ENCODE measurements around the gene ZNF789. TPM values are rescaled to one million over a fixed set of nuclear protein-coding genes. Genes with fewer than 3 reads are reported as not detected.

ZNF789 gene
- total and polyA plus RNA-seq, 2 of the 13 experiments (the other 11 are each of a cell fraction or from before 2014, with no cell fraction given), result 19.8 to 25.1 TPM

DNA sequence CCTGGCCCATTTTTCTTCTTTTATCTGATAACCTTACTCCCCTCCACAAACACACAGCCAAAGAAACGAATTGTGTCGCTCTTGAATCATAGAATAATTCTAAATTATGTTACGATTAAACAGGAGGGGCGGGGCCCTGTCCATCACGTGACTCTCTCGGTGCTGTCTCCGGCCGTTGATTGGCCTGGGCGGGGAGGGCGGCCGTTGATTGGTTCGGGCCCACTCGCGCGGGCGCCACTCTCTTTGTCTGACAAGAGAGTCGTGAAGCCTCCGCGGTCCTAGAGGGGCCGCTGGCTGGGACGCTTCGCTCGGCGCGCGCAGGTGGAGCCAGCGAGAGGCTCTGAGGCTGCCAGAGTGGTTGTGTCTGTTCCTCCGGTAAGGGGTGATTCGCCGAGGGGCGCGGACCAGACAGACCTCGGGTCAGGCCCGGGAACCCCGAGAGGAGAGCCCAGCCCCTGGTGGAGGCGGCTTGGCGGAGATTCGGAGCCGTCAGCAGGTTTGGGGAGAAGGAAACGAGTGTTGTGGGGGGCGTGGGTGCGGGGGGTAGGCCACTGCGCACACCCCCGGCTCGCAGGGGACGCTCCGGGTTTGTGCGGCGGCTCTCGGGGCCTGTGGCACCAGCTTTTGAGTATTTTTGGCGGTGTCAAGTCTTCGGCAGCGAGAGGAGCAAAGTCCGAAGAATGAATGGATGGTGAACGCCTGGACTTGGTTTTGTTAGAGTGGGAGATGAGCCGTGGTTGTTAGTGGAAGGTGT lies at the start of gene ZNF789 (continued):
- no peak for TF ChIP-seq ZFP36L2 (CRISPR knock-in tag; IDR thresholded peaks at IDR 0.05)
- TF ChIP-seq ZFP41 (CRISPR knock-in tag; IDR thresholded peaks at IDR 0.05; ENCODE audit: borderline replicate concordance), result 0 out of 2 replicates have a peak, but pooled peaks have one; percentile 72
- TF ChIP-seq JUND (CRISPR knock-in tag; IDR thresholded peaks at IDR 0.05), result no peak
- TF ChIP-seq PHB2 (IDR thresholded peaks at IDR 0.05; ENCODE audit: partially characterized antibody), result no peak
- peak; percentile 73; the same call in 1 of the 2 replicates for TF ChIP-seq ZNF350 (CRISPR knock-in tag; IDR thresholded peaks at IDR 0.05; ENCODE audit: borderline replicate concordance, low read depth)
- TF ChIP-seq, protein P1, sequence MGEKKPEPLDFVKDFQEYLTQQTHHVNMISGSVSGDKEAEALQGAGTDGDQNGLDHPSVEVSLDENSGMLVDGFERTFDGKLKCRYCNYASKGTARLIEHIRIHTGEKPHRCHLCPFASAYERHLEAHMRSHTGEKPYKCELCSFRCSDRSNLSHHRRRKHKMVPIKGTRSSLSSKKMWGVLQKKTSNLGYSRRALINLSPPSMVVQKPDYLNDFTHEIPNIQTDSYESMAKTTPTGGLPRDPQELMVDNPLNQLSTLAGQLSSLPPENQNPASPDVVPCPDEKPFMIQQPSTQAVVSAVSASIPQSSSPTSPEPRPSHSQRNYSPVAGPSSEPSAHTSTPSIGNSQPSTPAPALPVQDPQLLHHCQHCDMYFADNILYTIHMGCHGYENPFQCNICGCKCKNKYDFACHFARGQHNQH (CRISPR knock-in tag; IDR thresholded peaks at IDR 0.05), result no peak
- peak; percentile 71; the same call in 1 of the 2 replicates for TF ChIP-seq ZNF207 (IDR thresholded peaks at IDR 0.05; ENCODE audit: borderline replicate concordance)
- TF ChIP-seq, protein P2, sequence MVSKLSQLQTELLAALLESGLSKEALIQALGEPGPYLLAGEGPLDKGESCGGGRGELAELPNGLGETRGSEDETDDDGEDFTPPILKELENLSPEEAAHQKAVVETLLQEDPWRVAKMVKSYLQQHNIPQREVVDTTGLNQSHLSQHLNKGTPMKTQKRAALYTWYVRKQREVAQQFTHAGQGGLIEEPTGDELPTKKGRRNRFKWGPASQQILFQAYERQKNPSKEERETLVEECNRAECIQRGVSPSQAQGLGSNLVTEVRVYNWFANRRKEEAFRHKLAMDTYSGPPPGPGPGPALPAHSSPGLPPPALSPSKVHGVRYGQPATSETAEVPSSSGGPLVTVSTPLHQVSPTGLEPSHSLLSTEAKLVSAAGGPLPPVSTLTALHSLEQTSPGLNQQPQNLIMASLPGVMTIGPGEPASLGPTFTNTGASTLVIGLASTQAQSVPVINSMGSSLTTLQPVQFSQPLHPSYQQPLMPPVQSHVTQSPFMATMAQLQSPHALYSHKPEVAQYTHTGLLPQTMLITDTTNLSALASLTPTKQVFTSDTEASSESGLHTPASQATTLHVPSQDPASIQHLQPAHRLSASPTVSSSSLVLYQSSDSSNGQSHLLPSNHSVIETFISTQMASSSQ (IDR thresholded peaks at IDR 0.05; ENCODE audit: low read depth), result no peak
- TF ChIP-seq, protein P2 (CRISPR knock-in tag; IDR thresholded peaks at IDR 0.05; ENCODE audit: borderline replicate concordance), result peak; percentile 65; the same call in 1 of the 2 replicates
- TF ChIP-seq ZNF180 (CRISPR knock-in tag; IDR thresholded peaks at IDR 0.05; ENCODE audit: borderline replicate concordance, low read depth), result no peak
- TF ChIP-seq, protein P3, sequence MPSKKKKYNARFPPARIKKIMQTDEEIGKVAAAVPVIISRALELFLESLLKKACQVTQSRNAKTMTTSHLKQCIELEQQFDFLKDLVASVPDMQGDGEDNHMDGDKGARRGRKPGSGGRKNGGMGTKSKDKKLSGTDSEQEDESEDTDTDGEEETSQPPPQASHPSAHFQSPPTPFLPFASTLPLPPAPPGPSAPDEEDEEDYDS (CRISPR knock-in tag; IDR thresholded peaks at IDR 0.05), result peak; percentile 72
- TF ChIP-seq MEIS1 (CRISPR knock-in tag; IDR thresholded peaks at IDR 0.05; ENCODE audit: borderline replicate concordance), result peak; percentile 64; the same call in 1 of the 2 replicates
- TF ChIP-seq, protein P4, sequence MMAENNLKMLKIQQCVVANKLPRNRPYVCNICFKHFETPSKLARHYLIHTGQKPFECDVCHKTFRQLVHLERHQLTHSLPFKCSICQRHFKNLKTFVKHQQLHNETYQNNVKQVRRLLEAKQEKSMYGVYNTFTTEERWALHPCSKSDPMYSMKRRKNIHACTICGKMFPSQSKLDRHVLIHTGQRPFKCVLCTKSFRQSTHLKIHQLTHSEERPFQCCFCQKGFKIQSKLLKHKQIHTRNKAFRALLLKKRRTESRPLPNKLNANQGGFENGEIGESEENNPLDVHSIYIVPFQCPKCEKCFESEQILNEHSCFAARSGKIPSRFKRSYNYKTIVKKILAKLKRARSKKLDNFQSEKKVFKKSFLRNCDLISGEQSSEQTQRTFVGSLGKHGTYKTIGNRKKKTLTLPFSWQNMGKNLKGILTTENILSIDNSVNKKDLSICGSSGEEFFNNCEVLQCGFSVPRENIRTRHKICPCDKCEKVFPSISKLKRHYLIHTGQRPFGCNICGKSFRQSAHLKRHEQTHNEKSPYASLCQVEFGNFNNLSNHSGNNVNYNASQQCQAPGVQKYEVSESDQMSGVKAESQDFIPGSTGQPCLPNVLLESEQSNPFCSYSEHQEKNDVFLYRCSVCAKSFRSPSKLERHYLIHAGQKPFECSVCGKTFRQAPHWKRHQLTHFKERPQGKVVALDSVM (CRISPR knock-in tag; IDR thresholded peaks at IDR 0.05), result no peak
- TF ChIP-seq, protein P5, sequence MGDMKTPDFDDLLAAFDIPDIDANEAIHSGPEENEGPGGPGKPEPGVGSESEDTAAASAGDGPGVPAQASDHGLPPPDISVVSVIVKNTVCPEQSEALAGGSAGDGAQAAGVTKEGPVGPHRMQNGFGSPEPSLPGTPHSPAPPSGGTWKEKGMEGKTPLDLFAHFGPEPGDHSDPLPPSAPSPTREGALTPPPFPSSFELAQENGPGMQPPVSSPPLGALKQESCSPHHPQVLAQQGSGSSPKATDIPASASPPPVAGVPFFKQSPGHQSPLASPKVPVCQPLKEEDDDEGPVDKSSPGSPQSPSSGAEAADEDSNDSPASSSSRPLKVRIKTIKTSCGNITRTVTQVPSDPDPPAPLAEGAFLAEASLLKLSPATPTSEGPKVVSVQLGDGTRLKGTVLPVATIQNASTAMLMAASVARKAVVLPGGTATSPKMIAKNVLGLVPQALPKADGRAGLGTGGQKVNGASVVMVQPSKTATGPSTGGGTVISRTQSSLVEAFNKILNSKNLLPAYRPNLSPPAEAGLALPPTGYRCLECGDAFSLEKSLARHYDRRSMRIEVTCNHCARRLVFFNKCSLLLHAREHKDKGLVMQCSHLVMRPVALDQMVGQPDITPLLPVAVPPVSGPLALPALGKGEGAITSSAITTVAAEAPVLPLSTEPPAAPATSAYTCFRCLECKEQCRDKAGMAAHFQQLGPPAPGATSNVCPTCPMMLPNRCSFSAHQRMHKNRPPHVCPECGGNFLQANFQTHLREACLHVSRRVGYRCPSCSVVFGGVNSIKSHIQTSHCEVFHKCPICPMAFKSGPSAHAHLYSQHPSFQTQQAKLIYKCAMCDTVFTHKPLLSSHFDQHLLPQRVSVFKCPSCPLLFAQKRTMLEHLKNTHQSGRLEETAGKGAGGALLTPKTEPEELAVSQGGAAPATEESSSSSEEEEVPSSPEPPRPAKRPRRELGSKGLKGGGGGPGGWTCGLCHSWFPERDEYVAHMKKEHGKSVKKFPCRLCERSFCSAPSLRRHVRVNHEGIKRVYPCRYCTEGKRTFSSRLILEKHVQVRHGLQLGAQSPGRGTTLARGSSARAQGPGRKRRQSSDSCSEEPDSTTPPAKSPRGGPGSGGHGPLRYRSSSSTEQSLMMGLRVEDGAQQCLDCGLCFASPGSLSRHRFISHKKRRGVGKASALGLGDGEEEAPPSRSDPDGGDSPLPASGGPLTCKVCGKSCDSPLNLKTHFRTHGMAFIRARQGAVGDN (CRISPR knock-in tag; IDR thresholded peaks at IDR 0.05), result peak; percentile 78
- TF ChIP-seq ZKSCAN5 (CRISPR knock-in tag; IDR thresholded peaks at IDR 0.05), result 0 out of 2 replicates have a peak, but pooled peaks have one; percentile 33

Measured in HepG2 (cell line).